ENCODE data around the gene RASL11B.

Gene RASL11B

GRCh38 chr4:52876069-52876468 lies 14.0 kb downstream of the RASL11B start:
- no peak for DNase-seq

GRCh38 chr4:52877036-52877435 lies 14.9 kb downstream of the RASL11B start:
- DNase-seq: no peak

GRCh38 chr4:52877694-52878093 lies 15.6 kb downstream of the RASL11B start:
- no peak for DNase-seq

GRCh38 chr4:52879471-52879870 lies 17.4 kb downstream of the RASL11B start:
- DNase-seq: no peak

GRCh38 chr4:52880994-52881393 lies 18.9 kb downstream of the RASL11B start:
- no peak for DNase-seq

GRCh38 chr4:52883183-52883621 lies 21.1 kb downstream of the RASL11B start:
- DNase-seq: no peak

GRCh38 chr4:52883707-52884669 lies 21.9 kb downstream of the RASL11B start:
- DNase-seq: no peak

- no peak for DNase-seq
Measured at GRCh38 chr4:52884994-52885393, 22.9 kb downstream of the RASL11B start.

- DNase-seq: no peak
Measured at GRCh38 chr4:52889354-52889753, 27.2 kb downstream of the RASL11B start.

GRCh38 chr4:52889778-52890520 lies 27.8 kb downstream of the RASL11B start:
- peak; percentile 25 for DNase-seq

- DNase-seq: no peak
Measured at GRCh38 chr4:52890521-52890791, 28.3 kb downstream of the RASL11B start.

GRCh38 chr4:52891743-52892142 lies 29.6 kb downstream of the RASL11B start:
- no peak for DNase-seq

GRCh38 chr4:52892880-52893279 lies 30.8 kb downstream of the RASL11B start:
- no peak for DNase-seq

GRCh38 chr4:52894443-52894842 lies 32.3 kb downstream of the RASL11B start:
- peak; percentile 76 for DNase-seq

- DNase-seq: no peak
Measured at GRCh38 chr4:52903273-52903672, 41.2 kb downstream of the RASL11B start.

- DNase-seq: no peak
Measured at GRCh38 chr4:52904421-52904820, 42.3 kb downstream of the RASL11B start.

GRCh38 chr4:52907510-52907909 lies 45.4 kb downstream of the RASL11B start:
- no peak for DNase-seq

GRCh38 chr4:52910115-52910514 lies 48.0 kb downstream of the RASL11B start:
- no peak for DNase-seq

GRCh38 chr4:52911684-52912294 lies 49.7 kb downstream of the RASL11B start:
- peak; percentile 57 for DNase-seq

- peak; percentile 60 for DNase-seq
Measured at GRCh38 chr4:52912608-52913007, 50.5 kb downstream of the RASL11B start.

- peak; percentile 72 for DNase-seq
Measured at GRCh38 chr4:52914051-52914605, 52.0 kb downstream of the RASL11B start.

- DNase-seq: no peak
Measured at GRCh38 chr4:52915191-52915590, 53.1 kb downstream of the RASL11B start.

- DNase-seq: no peak
Measured at GRCh38 chr4:52915730-52916300, 53.7 kb downstream of the RASL11B start.
